ENCODE data around the gene CISD2.

DNA sequence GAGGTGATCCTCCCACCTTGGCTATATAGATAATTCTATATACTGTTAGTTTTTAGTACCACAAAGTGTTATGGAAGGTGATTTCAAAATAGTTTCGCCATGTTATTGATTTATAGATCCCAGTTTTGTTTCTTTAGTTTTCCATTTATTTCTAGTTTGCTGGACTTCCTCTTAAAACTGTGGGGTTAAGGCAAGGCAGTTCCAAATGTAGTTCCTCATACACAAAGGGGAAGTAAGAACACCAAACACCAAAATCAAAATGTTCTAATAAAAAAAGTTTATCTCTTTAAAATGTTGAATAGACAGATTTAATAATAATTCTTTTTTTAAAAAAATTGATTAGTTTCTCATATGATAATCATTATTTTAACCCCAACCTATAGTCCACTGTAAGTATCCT lies 6.8 kb upstream of the CISD2 start:
- TF ChIP-seq, protein P1, sequence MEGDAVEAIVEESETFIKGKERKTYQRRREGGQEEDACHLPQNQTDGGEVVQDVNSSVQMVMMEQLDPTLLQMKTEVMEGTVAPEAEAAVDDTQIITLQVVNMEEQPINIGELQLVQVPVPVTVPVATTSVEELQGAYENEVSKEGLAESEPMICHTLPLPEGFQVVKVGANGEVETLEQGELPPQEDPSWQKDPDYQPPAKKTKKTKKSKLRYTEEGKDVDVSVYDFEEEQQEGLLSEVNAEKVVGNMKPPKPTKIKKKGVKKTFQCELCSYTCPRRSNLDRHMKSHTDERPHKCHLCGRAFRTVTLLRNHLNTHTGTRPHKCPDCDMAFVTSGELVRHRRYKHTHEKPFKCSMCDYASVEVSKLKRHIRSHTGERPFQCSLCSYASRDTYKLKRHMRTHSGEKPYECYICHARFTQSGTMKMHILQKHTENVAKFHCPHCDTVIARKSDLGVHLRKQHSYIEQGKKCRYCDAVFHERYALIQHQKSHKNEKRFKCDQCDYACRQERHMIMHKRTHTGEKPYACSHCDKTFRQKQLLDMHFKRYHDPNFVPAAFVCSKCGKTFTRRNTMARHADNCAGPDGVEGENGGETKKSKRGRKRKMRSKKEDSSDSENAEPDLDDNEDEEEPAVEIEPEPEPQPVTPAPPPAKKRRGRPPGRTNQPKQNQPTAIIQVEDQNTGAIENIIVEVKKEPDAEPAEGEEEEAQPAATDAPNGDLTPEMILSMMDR (IDR thresholded peaks at IDR 0.05): no peak
- no peak for TF ChIP-seq POLR2A (IDR thresholded peaks at IDR 0.05)

Measured in lower leg skin (tissue), 3 donors.